NCI-H1694 (cell line): ENCODE data around the gene CD200.
"Not testable (repeated sequence)": the region's sequence is repeated elsewhere in the genome, so short reads cannot be mapped to it uniquely, and the experiment has no call there.

Experiments used
- DNase-seq: peaks from one replicate; lab custom pipeline; 2025; lab: John Stamatoyannopoulos, UW

CD200 gene

DNA sequence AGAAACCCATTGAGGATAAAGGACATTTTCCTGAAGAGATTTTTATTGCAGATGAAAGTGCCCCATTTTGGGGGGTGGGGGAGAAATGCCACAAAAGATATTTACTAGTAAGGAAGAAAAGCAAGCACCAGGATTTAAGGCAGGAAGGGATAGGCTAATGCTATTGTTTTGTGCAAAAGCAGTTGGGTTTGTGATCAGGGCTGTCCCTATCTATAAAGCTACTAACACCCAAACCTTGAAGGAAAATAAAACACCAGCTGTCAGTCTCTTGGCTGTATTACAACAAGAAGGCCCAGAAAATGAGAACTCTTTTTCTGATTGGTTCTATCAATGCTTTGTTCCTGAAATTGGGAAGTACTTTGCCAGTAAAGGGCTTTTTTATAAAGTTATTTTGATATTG is 56.0 kb downstream of the CD200 start:
- DNase-seq = no peak

GRCh38 chr3:112389961-112390360 is 57.0 kb downstream of the CD200 start:
- DNase-seq = no peak

DNA sequence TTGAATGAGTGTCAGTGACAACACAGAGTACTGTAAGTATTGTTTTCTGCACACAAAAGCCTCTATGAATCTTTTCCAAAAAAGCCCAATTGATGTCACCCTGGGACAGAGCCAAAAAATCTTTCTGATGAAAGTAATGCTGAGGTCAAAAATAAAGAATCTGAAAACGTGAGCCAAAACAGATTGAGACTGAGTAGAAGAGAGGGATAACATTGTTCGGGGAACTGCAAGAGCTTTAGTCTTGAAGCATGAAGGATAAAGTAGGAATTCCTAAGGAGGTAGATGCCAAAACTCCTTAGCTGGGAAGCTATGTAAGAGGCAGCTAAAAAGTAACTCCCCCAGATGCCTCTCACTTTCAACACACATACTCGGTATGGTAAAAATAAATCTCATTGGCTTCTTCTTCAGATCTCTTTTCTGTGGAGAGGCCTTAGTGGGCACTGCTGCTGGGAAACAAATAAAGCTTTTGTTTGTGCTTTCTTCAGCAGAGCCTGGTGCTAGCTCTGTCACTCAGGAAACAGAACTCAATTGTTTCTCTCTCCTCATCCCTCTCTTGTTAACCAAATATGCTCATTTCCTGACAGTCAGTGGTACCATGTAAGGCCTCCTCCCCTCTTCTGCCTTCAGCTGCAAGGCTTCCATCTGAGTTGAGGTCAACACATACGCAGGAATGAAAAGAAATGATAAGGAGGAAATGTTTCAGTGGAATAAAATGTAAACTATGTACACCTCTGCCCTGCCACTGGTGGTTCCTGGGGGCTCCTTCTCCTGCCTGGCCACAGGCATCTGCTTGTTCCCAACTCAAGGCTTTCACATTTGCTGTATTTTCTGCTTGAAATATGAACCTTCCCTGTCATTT is 58.1 kb downstream of the CD200 start:
- no peak for DNase-seq

DNA sequence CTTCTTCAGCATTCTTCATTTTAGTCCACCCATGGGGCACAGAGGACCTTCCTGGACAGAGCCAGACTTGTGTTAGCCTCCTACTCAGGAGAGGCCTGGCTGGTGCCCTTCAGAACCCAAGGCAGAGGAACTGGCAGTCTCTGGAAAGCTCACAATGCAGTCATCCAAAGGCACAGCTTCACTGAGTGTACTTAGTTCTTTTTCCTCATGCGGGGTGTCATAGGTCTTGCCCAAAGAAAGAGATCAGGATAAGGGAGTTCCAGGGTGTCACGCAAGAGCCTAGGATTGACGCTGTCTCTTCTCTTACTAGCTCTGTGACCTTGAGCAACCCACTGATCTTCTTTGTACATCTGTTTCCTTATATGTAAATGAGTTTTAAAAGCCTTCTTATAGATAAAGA is 58.7 kb downstream of the CD200 start:
- no peak for DNase-seq

GRCh38 chr3:112392393-112393359 is 59.7 kb downstream of the CD200 start:
- DNase-seq = no peak

DNA sequence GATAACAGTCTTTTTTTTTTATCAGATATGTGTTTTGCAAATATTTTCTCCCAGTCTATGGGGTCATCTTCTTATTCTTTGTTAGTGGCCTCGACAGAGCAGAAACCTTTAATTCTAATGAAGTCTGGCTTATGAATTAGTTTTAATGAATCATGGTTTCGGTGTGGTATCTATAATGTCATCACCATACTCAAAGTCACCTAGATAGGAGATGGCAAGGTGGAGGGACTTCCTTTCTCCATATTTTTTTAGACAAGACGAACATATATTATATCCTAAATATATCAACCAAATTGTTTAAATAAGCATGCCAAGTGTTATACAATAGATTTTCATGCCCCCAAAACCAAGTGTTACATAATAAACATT is 60.4 kb downstream of the CD200 start:
- no peak for DNase-seq

DNA sequence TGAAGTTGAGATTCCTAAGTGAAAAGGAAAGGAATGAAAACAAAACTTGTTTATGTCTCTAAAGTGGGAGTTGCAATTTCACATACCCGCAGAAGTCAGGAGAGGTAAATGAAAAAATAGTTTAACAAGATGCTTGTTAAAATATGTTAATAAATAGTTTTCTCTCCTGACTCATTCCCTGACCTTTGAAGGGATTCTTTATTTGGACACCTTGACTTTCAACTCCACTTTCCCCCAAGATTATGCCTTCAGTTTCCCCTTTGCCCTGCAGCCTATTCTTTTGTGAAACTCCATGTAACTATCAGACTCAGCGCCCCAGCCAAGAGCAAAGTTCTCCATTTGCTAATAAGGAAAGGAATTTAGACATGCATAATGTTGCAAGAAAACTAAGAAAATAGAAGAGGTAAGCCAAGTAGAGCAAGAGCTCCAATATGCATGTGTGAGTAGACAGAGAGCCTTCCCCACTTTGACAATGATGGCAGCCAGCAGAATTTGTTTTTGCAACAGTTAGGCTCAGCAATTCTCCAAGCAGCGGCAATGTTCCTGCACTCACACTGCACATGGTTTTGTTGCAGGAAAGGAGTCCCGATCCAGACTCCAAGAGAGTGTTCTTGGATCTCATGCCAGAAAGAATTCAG is 61.2 kb downstream of the CD200 start:
- no peak for DNase-seq

DNA sequence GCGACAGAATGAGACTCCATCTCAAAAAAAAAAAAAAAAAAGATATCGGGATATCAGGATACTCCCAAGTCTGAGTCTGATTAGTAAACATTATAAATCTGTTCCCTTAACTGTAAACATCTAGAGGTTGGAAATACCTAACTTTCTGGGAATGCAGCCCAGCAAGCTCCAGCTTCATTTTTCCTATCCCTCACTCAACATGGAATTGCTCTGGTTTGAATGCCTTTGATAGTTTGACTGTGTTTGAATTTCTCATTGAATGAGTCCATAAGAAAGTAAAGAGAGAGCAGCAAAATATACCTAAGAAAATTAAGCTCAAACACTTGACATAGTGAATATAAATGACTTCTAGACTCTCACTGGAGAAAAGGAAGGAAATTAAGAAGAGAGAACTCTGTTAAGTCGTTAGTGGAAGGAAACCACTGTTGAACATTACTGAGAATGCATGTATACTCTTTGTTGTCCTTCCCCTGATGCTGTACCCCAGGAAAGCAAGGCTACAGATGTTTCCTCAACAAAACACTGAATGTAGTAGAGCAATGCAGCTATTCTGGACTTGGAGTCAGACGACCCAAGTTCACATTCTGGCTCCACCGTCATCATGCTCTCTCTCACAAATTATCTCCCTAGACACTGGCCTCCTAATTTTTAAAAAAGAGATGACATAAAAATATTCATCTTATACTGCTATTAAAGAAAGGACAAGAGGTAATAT is 62.4 kb downstream of the CD200 start:
- no peak for DNase-seq

GRCh38 chr3:112395896-112396290 is 62.9 kb downstream of the CD200 start:
- no peak for DNase-seq

DNA sequence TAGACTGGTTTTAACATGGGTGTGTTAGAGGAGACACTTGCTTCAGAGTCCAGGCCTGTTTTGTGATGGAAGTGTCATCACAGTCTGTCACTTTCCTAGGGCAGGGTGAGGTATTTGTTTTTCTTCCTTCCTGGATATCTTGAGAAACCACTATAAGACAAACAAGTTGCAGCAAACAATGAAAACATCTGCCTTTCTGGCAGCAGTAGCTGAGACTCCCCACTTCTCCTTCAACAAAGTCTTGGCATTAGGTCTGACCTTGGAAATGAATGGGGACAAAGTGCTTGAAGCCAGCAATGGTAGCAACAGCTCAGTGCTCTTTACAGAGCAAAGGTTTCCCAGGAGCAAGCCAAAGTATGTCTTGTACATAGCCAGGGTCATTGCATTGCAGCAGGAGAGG is 64.6 kb downstream of the CD200 start:
- no peak for DNase-seq

DNA sequence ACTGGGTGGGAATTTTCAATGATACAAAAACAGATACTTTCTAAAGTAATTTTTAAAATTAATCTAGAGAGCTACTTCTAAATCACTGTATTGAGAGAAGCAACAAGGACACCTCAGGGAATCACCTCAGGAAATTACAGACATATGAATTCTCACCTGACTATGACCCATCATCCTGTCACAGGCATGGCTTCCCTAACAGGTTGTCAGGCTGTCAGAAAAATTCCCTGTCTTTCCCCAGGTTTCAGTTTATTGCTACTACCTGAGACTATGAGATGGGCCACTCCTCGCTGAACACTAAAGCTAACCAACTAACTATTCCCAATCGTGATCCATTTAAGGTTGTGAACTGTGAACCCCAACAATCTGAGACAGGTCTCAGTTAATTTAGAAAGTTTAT is 66.1 kb downstream of the CD200 start:
- DNase-seq = no peak

- DNase-seq = not testable (repeated sequence)
Measured at GRCh38 chr3:112399554-112399953, 66.6 kb downstream of the CD200 start.

GRCh38 chr3:112400317-112400716 is 67.4 kb downstream of the CD200 start:
- not testable (repeated sequence) for DNase-seq

- DNase-seq = no peak
Measured at GRCh38 chr3:112401617-112402016, 68.7 kb downstream of the CD200 start.

GRCh38 chr3:112403103-112403502 is 70.1 kb downstream of the CD200 start:
- DNase-seq = no peak

- not testable (repeated sequence) for DNase-seq
Measured at GRCh38 chr3:112404924-112405549, 72.1 kb downstream of the CD200 start.

GRCh38 chr3:112405845-112406244 is 72.9 kb downstream of the CD200 start:
- DNase-seq = no peak

GRCh38 chr3:112407214-112407887 is 74.4 kb downstream of the CD200 start:
- no peak for DNase-seq

- no peak for DNase-seq
Measured at GRCh38 chr3:112407888-112408702, 75.1 kb downstream of the CD200 start.

- no peak for DNase-seq
Measured at GRCh38 chr3:112409041-112409440, 76.1 kb downstream of the CD200 start.
